Right atrium auricular region (tissue), 2 donors: ENCODE measurements around the gene CRYL1. TPM values are rescaled to one million over a fixed set of nuclear protein-coding genes. Genes with fewer than 3 reads are reported as not detected.

Experiments
- DNase-seq: peaks from one replicate; pipeline ENCODE4 v3.0.0-alpha.2; 2019; ENCODE audit warnings: low spot score
- H3K27ac ChIP-seq, 2 donors: fragments of 200-600 bp; sonication (generic); 1 replicate in 1 of 2; 2 replicates in 1 of 2; pipeline ENCODE4 v1.5.1; 2016 to 2019
- H3K27me3 ChIP-seq, 2 donors: fragments of 200-600 bp; sonication (generic); one replicate each; pipeline versions ENCODE4 v1.5.1 to v1.6.0; 2017 to 2019
- H3K36me3 ChIP-seq: fragments of 200-600 bp; sonication (generic); one replicate; pipeline ENCODE4 v1.5.1; 2016
- H3K4me1 ChIP-seq, 2 donors: fragments of 200-600 bp; sonication (generic); one replicate each; pipeline versions ENCODE4 v1.5.1 to v1.6.0; 2017 to 2019
- H3K4me3 ChIP-seq, 2 donors: fragments of 200-600 bp; sonication (generic); 1 replicate in 1 of 2; 2 replicates in 1 of 2; pipeline ENCODE4 v1.5.1; 2017 to 2019; ENCODE audit warnings: mild to moderate bottlenecking in 1 of 2, moderate library complexity in 1 of 2
- H3K9me3 ChIP-seq, 2 donors: fragments of 200-600 bp; sonication (generic); one replicate each; pipeline ENCODE4 v1.5.1; 2019
- total RNA-seq, 2 donors: library from RNA; depleted of rRNA; stranded (reverse); fragments of >200 nt; gene quantifications; one replicate each; pipeline ENCODE4 v1.1.0, GENCODE V29; 2016
- TF ChIP-seq, protein P1 (sequence below), 2 donors: fragments of 200-600 bp; sonication (generic); IDR thresholded peaks; one replicate each; pipeline ENCODE4 v1.5.1; 2019; ENCODE audit warnings: antibody characterized with exemption in 2 of 2

CRYL1 gene
- total RNA-seq, 2 donors from 2014 or later = 26.5 to 27.9 TPM

GRCh38 chr13:20395061-20395916 lies 130.4 kb downstream of the CRYL1 start:
- H3K27ac ChIP-seq = no peak overlapping the region
- DNase-seq = peak; percentile 48
- H3K27me3 ChIP-seq = no peaks in the 10 kb centered on the region
- TF ChIP-seq, protein P1, sequence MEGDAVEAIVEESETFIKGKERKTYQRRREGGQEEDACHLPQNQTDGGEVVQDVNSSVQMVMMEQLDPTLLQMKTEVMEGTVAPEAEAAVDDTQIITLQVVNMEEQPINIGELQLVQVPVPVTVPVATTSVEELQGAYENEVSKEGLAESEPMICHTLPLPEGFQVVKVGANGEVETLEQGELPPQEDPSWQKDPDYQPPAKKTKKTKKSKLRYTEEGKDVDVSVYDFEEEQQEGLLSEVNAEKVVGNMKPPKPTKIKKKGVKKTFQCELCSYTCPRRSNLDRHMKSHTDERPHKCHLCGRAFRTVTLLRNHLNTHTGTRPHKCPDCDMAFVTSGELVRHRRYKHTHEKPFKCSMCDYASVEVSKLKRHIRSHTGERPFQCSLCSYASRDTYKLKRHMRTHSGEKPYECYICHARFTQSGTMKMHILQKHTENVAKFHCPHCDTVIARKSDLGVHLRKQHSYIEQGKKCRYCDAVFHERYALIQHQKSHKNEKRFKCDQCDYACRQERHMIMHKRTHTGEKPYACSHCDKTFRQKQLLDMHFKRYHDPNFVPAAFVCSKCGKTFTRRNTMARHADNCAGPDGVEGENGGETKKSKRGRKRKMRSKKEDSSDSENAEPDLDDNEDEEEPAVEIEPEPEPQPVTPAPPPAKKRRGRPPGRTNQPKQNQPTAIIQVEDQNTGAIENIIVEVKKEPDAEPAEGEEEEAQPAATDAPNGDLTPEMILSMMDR (IDR thresholded peaks at IDR 0.05) = no peak
- no peaks in the 10 kb centered on the region for H3K4me1 ChIP-seq
- H3K9me3 ChIP-seq = no peaks in the 10 kb centered on the region
- H3K4me3 ChIP-seq = no peak overlapping the region
- H3K36me3 ChIP-seq = no peaks in the 10 kb centered on the region

GRCh38 chr13:20394506-20394905 lies 131.2 kb downstream of the CRYL1 start:
- no peak overlapping the region for H3K4me3 ChIP-seq
- TF ChIP-seq, protein P1 (IDR thresholded peaks at IDR 0.05) = no peak
- peak; percentile 44 for DNase-seq
- no peak overlapping the region for H3K27ac ChIP-seq
- H3K4me1 ChIP-seq = no peaks in the 10 kb centered on the region
- H3K36me3 ChIP-seq = no peaks in the 10 kb centered on the region
- no peaks in the 10 kb centered on the region for H3K9me3 ChIP-seq
- no peaks in the 10 kb centered on the region for H3K27me3 ChIP-seq

- no peaks in the 10 kb centered on the region for H3K4me1 ChIP-seq
- no peaks in the 10 kb centered on the region for H3K36me3 ChIP-seq
- no peak for DNase-seq
- TF ChIP-seq, protein P1 (IDR thresholded peaks at IDR 0.05) = no peak
- no peaks in the 10 kb centered on the region for H3K27me3 ChIP-seq
- no peaks in the 10 kb centered on the region for H3K9me3 ChIP-seq
- no peak overlapping the region for H3K4me3 ChIP-seq
- H3K27ac ChIP-seq = no peak overlapping the region
Observed at GRCh38 chr13:20394169-20394501, 131.5 kb downstream of the CRYL1 start.

GRCh38 chr13:20393273-20394168 lies 132.1 kb downstream of the CRYL1 start:
- DNase-seq = no peak
- Histone ChIP-seq H3K27ac (no peak overlapping the region), H3K9me3 (no peaks in the 10 kb centered on the region), H3K4me1 (no peaks in the 10 kb centered on the region), H3K36me3 (no peaks in the 10 kb centered on the region), H3K27me3 (no peaks in the 10 kb centered on the region), H3K4me3 (no peak overlapping the region)
- TF ChIP-seq, protein P1 (IDR thresholded peaks at IDR 0.05) = no peak

DNA sequence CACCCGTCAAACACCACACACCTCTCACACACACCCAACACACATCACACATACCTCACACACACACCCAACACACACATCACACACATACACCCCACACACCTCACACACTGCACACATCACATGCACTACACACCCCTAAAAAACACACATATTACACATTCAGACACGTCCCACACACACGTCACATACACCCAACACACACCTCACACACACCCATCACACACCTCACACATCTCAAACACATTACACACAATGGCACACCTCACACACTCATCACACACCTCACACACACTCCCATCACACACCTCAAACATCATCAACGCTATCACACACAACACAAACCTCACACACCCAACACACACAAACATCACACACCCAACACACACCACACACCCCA lies 133.1 kb downstream of the CRYL1 start:
- no peak for DNase-seq
- H3K36me3 ChIP-seq = no peaks in the 10 kb centered on the region
- no peaks in the 10 kb centered on the region for H3K27me3 ChIP-seq
- no peak overlapping the region for H3K27ac ChIP-seq
- H3K4me1 ChIP-seq = no peaks in the 10 kb centered on the region
- no peak overlapping the region for H3K4me3 ChIP-seq
- H3K9me3 ChIP-seq = no peaks in the 10 kb centered on the region
- TF ChIP-seq, protein P1 (IDR thresholded peaks at IDR 0.05) = no peak
